ENCODE results near the gene YDJC.
A peak's percentile ranks its signal among the peaks of the same experiment; 100 is the strongest.
"Not testable (repeated sequence)": the region's sequence is repeated elsewhere in the genome, so short reads cannot be mapped to it uniquely, and the experiment has no call there.

Gene YDJC

GRCh38 chr22:21629255-21630149 lies at the start of gene YDJC:
TSS of gene YDJC (minus strand) at chr22:21630022. CDS start at chr22:21630014, 8 bp downstream.
- peak; percentile 90 for DNase-seq

GRCh38 chr22:21679383-21679782 lies 49.6 kb upstream of the YDJC start:
- no peak for DNase-seq

GRCh38 chr22:21678842-21679241 lies 49.0 kb upstream of the YDJC start:
- DNase-seq: not testable (repeated sequence)

GRCh38 chr22:21677606-21678443 lies 48.0 kb upstream of the YDJC start:
- DNase-seq: no peak

- DNase-seq: no peak
Measured at GRCh38 chr22:21674638-21675245, 44.9 kb upstream of the YDJC start.

GRCh38 chr22:21673534-21674321 lies 43.9 kb upstream of the YDJC start:
- no peak for DNase-seq

- DNase-seq: no peak
Measured at GRCh38 chr22:21672107-21672629, 42.3 kb upstream of the YDJC start.

- DNase-seq: no peak
Measured at GRCh38 chr22:21669026-21669425, 39.2 kb upstream of the YDJC start.

GRCh38 chr22:21666786-21667185 lies 37.0 kb upstream of the YDJC start:
- no peak for DNase-seq

GRCh38 chr22:21665047-21665851 lies 35.4 kb upstream of the YDJC start:
- no peak for DNase-seq

- DNase-seq: no peak
Measured at GRCh38 chr22:21663738-21664137, 33.9 kb upstream of the YDJC start.

GRCh38 chr22:21661991-21662390 lies 32.2 kb upstream of the YDJC start:
- DNase-seq: no peak

- DNase-seq: no peak
Measured at GRCh38 chr22:21660904-21661303, 31.1 kb upstream of the YDJC start.

- DNase-seq: no peak
Measured at GRCh38 chr22:21659864-21660525, 30.2 kb upstream of the YDJC start.

GRCh38 chr22:21657360-21658032 lies 27.7 kb upstream of the YDJC start:
- peak; percentile 78 for DNase-seq

GRCh38 chr22:21657020-21657359 lies 27.2 kb upstream of the YDJC start:
- no peak for DNase-seq

- no peak for DNase-seq
Measured at GRCh38 chr22:21652547-21653545, 23.0 kb upstream of the YDJC start.

GRCh38 chr22:21652010-21652546 lies 22.3 kb upstream of the YDJC start:
- DNase-seq: peak; percentile 42

- DNase-seq: no peak
Measured at GRCh38 chr22:21651521-21652009, 21.7 kb upstream of the YDJC start.
